Smooth muscle cell (in vitro differentiated cells): ENCODE results near the gene FLT1. TPM values are rescaled to one million over a fixed set of nuclear protein-coding genes. Genes with fewer than 3 reads are reported as not detected.

Experiments used
- DNase-seq: peaks from one replicate; lab custom pipeline; 2025; ENCODE audit not compliant: unreplicated experiment; lab: John Stamatoyannopoulos, UW
- H2AFZ ChIP-seq: fragments of 200-600 bp; sonication (generic); 2 replicates; pipeline ENCODE4 v1.6.0; 2016; ENCODE audit warnings: antibody characterized with exemption, low read depth, mild to moderate bottlenecking
- H3F3A ChIP-seq: fragments of 200-600 bp; sonication (generic); 2 replicates; pipeline ENCODE4 v1.6.0; 2017; ENCODE audit warnings: antibody characterized with exemption, low read depth
- H3K27ac ChIP-seq: fragments of 200-600 bp; sonication (generic); 2 replicates; pipeline ENCODE4 v1.5.1; 2016; ENCODE audit warnings: low read depth, mild to moderate bottlenecking
- H3K27me3 ChIP-seq: fragments of 200-600 bp; sonication (generic); 2 replicates; pipeline ENCODE4 v1.6.1; 2016; ENCODE audit warnings: low read depth, mild to moderate bottlenecking
- H3K36me3 ChIP-seq: fragments of 200-600 bp; sonication (generic); 2 replicates; pipeline ENCODE4 v1.5.1; 2016; ENCODE audit warnings: low read depth
- H3K4me1 ChIP-seq: fragments of 200-600 bp; sonication (generic); 2 replicates; pipeline ENCODE4 v1.5.1; 2016; ENCODE audit warnings: low read depth
- H3K4me2 ChIP-seq: fragments of 200-600 bp; sonication (generic); 2 replicates; pipeline ENCODE4 v1.6.0; 2016; ENCODE audit warnings: mild to moderate bottlenecking
- H3K4me3 ChIP-seq: fragments of 200-600 bp; sonication (generic); 2 replicates; pipeline ENCODE4 v1.5.1; 2016; ENCODE audit warnings: mild to moderate bottlenecking
- H3K79me2 ChIP-seq: fragments of 200-600 bp; sonication (generic); 2 replicates; pipeline ENCODE4 v1.6.0; 2016; ENCODE audit warnings: low read depth, mild to moderate bottlenecking
- H3K9ac ChIP-seq: fragments of 200-600 bp; sonication (generic); 2 replicates; pipeline ENCODE4 v1.6.0; 2016; ENCODE audit warnings: low read depth
- H3K9me3 ChIP-seq: fragments of 200-600 bp; sonication (generic); replicated peaks from 2 replicates; pipeline ENCODE4 v1.5.1; 2016; ENCODE audit warnings: low read depth
- H4K20me1 ChIP-seq: fragments of 200-600 bp; sonication (generic); 2 replicates; pipeline ENCODE4 v1.6.0; 2016; ENCODE audit warnings: low read depth
- CTCF ChIP-seq: fragments of 200-600 bp; sonication (generic); IDR thresholded peaks from 2 replicates; pipeline ENCODE4 v1.5.1; 2017; ENCODE audit warnings: borderline replicate concordance, mild to moderate bottlenecking, antibody characterized with exemption; ENCODE audit not compliant: insufficient read depth, poor library complexity, severe bottlenecking
- WGBS: methylation state at CpG from one replicate; pipeline ENCODE4 v1.1.7; 2016; ENCODE audit warnings: low lambda C conversion rate; 5-methylcytosine and 5-hydroxymethylcytosine counted together
- polyA plus RNA-seq: library from polyadenylated mRNA; unstranded; fragments of >200 nt; fragmentation: Nextera tagmentation; extraction: Ambion mirVana; gene quantifications from 2 replicates; pipeline ENCODE4 v1.2.1, GENCODE V29; 2016
- total RNA-seq: library from RNA; depleted of rRNA; stranded (reverse); fragments of >200 nt; gene quantifications from 2 replicates; pipeline ENCODE4 v1.2.3, GENCODE V29; 2014

FLT1 gene
- total and polyA plus RNA-seq, 2 experiments from 2014 or later: 495 to 738 TPM

- no peak for DNase-seq
- 40% methylated on average over 6 of the region's 6 CpGs for WGBS
Observed at GRCh38 chr13:28464861-28465460, 30.0 kb downstream of the FLT1 start.

DNA sequence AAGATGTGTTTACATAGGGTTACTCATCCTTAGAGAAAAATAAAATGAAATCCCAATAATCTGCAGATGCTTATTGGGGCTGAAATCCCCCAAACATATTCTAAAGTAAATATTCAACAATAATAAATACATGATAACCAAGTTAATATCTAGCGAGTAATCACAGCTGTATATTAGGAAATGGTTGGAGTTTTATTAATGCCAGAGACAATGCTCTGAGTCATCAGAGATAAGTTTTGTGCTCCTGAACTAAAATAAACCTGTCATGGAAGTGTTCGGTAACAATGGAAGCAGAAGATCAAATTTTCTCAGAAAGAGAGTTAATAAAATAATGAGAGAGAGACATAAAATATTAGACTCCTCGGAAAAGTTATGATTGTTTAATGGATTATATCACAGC lies 31.4 kb downstream of the FLT1 start:
- H3K27ac ChIP-seq: peak overlapping the region; percentile 15

More at GRCh38 chr13:28464861-28465460, 30.0 kb downstream of the FLT1 start:
- Histone ChIP-seq H3K4me3 (no peak overlapping the region), H3K36me3 (peaks cover 12% of the 10 kb centered on the region), H3K9me3 (no peaks in the 10 kb centered on the region), H4K20me1 (peaks cover 100% of the 10 kb centered on the region), H3K4me2 (no peak overlapping the region), H3K27me3 (no peaks in the 10 kb centered on the region), H3F3A (peaks cover 23% of the 10 kb centered on the region), H3K79me2 (peaks cover 92% of the 10 kb centered on the region), H3K9ac (peak overlapping the region; percentile 13), H3K27ac (peak overlapping the region; percentile 37), H3K4me1 (no peaks in the 10 kb centered on the region), H2AFZ (no peak overlapping the region)
- no peak for TF ChIP-seq CTCF

GRCh38 chr13:28459911-28460310 lies 35.0 kb downstream of the FLT1 start:
- Histone ChIP-seq H3K27ac (no peak overlapping the region), H3K4me2 (no peak overlapping the region), H3K4me1 (no peaks in the 10 kb centered on the region), H3K9me3 (no peaks in the 10 kb centered on the region), H3K4me3 (no peak overlapping the region), H4K20me1 (peaks cover 97% of the 10 kb centered on the region), H3K27me3 (no peaks in the 10 kb centered on the region), H3K79me2 (peaks cover 87% of the 10 kb centered on the region), H3K36me3 (peaks cover 13% of the 10 kb centered on the region), H3K9ac (no peak overlapping the region), H3F3A (peaks cover 27% of the 10 kb centered on the region), H2AFZ (no peak overlapping the region)
- DNase-seq: no peak
- no peak for TF ChIP-seq CTCF
- 94% methylated on average over 4 of the region's 4 CpGs for WGBS

More for the DNA sequence above, 31.4 kb downstream of the FLT1 start:
- peaks cover 89% of the 10 kb centered on the region for H3K79me2 ChIP-seq
- peaks cover 26% of the 10 kb centered on the region for H3F3A ChIP-seq
- H4K20me1 ChIP-seq: peaks cover 100% of the 10 kb centered on the region
- no peak overlapping the region for H3K9ac ChIP-seq
- WGBS: 88% methylated on average over 3 of the region's 3 CpGs
- no peak overlapping the region for H3K4me2 ChIP-seq
- H2AFZ ChIP-seq: no peak overlapping the region
- H3K36me3 ChIP-seq: peaks cover 13% of the 10 kb centered on the region
- no peak for DNase-seq
- H3K4me1 ChIP-seq: no peaks in the 10 kb centered on the region
- no peak overlapping the region for H3K4me3 ChIP-seq
- H3K27me3 ChIP-seq: no peaks in the 10 kb centered on the region
- H3K9me3 ChIP-seq: no peaks in the 10 kb centered on the region
- TF ChIP-seq CTCF: no peak

DNA sequence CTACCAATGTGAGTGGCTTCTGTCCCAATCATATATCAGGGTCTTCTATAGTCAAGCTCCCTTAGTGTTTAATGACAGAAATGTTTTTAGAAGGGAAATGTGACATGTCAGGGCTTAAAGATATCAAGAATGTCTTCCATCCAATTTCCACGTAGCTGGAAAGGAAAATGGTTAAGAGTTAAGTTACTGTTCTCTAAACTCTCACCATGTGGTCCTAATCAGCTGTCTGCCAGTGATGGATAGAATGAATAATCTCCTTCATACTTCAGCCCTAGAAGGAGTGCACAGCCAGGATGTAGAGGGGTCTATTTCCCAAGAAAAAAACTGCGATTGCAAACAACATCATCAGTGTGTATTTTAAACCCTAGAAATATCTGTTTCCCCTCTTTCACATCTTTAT lies 36.3 kb downstream of the FLT1 start:
- WGBS: 58% methylated on average over 2 of the region's 2 CpGs
- Histone ChIP-seq H4K20me1 (peaks cover 97% of the 10 kb centered on the region), H3F3A (peaks cover 31% of the 10 kb centered on the region), H2AFZ (no peak overlapping the region), H3K36me3 (peaks cover 6% of the 10 kb centered on the region), H3K79me2 (peaks cover 87% of the 10 kb centered on the region), H3K4me3 (no peak overlapping the region), H3K4me1 (no peaks in the 10 kb centered on the region), H3K4me2 (no peak overlapping the region), H3K9ac (no peak overlapping the region), H3K27me3 (no peaks in the 10 kb centered on the region), H3K27ac (peak overlapping the region; percentile 24), H3K9me3 (no peaks in the 10 kb centered on the region)
- DNase-seq: no peak
- TF ChIP-seq CTCF: no peak
